ENCODE measurements around the gene MCM9.
A peak's percentile ranks its signal among the peaks of the same experiment; 100 is the strongest.

The MCM9 gene

GRCh38 chr6:118930680-118931079 lies 4.3 kb downstream of the MCM9 start:
- no peak for DNase-seq

GRCh38 chr6:118923035-118923434 lies 11.9 kb downstream of the MCM9 start:
- DNase-seq: no peak

GRCh38 chr6:118921084-118921483 lies 13.9 kb downstream of the MCM9 start:
- DNase-seq: no peak

DNA sequence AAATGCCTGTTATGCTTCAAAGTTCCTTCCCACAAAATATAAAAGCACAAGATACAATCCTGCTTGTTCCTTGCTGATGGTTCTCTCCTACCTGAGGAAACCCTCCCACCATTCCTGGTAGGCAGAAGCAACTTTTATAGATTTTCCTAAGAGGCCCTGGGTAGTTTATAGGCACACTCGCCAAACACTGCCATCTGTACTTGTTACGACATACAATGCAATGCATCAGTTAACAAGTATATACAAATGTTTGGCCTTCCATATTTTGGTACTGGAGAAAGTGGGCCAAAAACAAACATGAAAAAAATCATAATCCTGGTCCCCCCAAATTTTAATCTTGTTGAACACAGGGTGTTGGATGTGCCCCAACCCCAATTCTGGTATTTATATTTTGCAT lies 16.6 kb downstream of the MCM9 start:
- no peak for DNase-seq

DNA sequence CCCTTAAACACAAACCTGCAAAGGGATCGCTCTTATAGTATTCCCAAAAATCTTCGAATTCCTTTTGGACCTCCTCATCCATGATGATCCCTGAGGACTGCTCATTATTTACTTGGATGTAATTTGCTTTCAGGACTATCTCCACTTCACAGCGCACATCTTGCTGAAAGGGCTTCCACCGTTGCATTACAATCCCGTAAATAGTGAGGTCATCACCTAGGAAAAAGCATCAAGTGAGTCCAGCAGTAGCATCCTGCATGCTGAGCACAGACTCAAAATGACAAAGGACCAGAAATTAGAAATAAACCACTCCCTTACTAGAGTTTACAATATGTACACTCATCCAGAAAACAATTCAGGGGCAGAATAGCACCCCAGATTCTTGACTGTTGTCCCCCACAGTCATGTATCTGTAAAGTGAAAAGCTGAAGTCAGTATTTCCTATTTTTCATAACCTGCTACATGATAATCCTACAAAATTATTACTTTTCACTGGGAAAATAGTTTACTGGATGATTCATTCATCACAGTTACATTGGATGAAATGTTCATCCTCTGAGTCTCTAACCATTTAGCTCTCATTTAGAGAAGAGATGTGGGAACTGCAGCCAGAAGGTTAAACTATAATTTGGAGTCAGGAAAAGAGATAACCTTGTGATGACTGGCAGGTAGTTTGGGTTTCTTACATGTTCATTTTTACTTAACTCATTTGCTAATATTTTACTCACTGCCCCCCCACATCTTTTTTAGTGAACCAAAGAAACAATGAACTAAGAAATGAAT lies 17.2 kb downstream of the MCM9 start:
- DNase-seq: no peak

- DNase-seq: no peak
Measured at GRCh38 chr6:118914598-118914997, 20.4 kb downstream of the MCM9 start.

GRCh38 chr6:118913161-118913560 lies 21.8 kb downstream of the MCM9 start:
- no peak for DNase-seq

DNA sequence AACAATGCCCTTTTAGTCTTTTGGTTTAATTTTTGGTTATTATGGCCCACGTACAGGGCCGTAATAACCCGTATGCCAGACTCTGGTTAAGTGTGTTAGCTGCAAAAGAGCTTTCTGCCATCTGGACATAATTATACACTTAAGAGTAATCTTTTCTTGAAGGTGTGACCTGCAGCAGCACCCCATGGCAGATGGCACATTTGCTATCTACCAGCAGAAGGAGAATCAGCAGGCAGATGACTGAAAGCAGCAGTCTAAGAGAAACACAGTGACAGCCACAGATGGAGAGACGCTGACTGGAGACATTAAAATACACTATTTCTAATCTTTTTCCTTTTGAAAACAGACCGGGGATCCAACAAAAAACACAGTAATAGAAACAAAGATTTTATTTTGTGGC lies 22.3 kb downstream of the MCM9 start:
- DNase-seq: no peak

DNA sequence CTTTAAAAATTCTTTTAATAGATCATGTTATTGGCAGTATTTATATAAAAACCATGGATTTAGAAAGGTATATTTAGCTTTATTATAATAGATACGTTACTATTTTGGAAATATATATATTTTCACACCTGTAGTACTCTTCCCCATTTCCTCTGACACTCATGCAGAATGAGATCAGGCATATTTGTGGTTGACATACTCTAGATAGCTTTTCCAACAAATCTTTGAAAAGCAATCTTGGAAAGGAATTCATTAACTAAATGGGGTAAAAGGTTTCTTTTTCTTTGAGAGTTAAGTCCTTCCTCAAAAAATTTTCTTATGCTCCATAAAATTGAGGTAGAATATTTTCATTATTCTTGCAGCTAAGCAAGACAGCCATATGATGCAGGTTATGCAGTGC lies 26.5 kb downstream of the MCM9 start:
- DNase-seq: no peak

- no peak for DNase-seq
Measured at GRCh38 chr6:118905851-118906250, 29.1 kb downstream of the MCM9 start.

DNA sequence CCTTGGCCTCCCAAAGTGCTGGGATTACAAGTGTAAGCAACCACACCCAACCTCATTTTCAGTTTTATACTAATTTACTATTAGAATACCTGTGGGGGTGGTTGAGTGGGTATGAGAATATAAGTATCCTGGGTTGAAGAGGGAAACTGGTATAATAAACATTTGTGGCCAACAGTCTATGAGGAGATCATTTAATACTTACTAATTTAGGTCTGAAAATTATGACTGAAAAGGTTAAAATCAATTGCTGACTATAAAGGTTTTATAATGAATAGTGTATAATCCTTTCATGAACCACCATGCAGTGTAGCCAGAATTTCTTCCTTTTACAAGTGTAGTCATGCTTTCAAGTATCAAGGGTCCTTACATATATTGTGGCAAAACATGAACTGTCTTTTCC lies 29.9 kb downstream of the MCM9 start:
- no peak for DNase-seq

DNA sequence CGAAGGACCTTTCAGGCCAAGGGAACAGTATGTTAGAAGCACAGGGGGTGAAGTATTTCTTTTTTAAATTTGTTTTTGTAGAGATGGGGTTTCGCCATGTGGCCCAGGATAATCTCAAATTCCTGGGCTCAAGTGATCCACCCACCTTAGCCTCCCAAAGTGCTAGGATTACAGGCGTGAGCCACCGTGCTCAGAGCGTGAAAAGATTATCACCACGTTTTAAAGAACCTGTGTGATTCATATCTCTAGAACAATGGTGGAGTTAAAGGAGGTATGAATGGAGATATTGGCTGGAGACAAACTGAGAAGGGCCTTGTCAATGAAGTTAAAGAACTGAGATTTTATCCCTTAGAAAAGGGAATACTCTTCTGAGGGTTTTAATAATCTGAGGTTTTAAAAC lies 31.3 kb downstream of the MCM9 start:
- DNase-seq: no peak

DNA sequence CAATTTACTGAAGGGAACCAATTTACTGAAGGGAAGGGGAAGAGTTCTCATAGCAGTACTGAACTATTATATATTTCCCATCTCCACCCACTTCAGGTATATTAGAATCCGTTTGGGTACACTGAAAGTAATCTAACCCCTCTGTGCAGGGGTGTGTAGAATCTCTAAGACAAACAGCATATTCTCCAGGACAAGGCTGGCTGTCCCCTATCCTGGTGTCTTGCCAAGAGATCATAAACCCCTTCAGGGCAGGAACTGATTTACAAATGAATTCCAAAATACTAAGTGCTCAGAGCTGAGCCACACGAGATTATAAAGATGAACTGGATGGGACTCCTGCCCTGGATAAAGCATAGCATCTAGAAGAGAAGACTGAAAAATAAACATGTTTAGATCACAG lies 31.8 kb downstream of the MCM9 start:
- DNase-seq: no peak

DNA sequence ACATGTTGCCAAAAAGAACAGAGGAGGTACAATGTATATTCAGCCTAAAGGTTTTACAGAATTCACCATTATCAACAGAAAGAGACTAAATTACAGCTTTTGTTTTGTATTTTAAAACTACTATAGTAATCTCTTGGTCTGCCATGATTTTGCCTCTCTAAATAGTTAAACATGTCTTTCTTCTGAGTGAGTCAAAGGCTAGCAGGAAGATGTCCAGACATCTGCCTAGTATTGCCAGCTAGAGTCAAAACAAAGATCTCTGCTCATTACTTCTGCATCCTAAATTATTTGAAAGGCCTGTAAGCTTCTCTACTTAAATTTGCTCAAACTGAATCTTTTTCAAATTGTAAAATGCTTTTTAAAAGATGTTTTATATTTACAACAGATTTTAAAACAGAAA lies 32.2 kb downstream of the MCM9 start:
- DNase-seq: no peak

DNA sequence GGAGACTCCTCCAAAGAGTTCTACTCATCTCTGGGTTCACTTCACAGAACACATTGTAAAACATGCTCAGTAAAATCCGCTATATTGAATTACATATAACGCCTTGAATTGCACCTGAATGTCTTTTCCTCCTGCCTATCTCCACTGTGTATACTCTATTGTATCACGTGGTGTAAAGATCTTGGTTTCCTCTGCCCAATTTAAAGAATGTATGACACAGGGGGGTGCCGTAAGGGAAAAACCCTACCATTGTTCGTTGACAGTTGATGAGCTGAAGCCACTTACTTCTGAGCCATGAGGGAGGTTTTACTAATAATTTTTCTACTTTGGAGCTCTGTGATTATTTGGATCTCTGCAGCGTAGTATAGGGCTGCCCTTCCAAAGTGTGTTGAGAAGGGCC lies 35.0 kb downstream of the MCM9 start:
- DNase-seq: no peak

DNA sequence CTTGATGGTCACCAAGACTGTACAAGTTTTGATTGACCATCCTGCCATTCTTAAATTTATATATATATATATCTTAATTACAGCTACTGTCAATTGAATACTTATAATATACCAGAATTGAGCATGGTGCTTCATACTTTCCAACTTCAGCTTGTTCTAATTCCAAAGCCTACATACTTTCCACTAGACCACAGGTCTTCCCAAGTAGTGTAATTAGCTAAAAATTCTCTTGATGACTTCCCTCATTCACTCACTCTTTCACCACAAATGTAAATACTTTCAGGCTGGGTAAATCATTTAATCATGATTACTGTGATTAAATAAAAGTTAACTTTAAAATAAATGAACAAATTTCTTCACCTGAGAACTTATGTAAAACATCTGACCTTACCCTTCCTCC lies 37.6 kb downstream of the MCM9 start:
- no peak for DNase-seq

GRCh38 chr6:118896339-118897136 lies 38.4 kb downstream of the MCM9 start:
- peak; percentile 44 for DNase-seq

GRCh38 chr6:118895859-118896258 lies 39.1 kb downstream of the MCM9 start:
- DNase-seq: no peak

GRCh38 chr6:118895261-118895560 lies 39.7 kb downstream of the MCM9 start:
- no peak for DNase-seq

DNA sequence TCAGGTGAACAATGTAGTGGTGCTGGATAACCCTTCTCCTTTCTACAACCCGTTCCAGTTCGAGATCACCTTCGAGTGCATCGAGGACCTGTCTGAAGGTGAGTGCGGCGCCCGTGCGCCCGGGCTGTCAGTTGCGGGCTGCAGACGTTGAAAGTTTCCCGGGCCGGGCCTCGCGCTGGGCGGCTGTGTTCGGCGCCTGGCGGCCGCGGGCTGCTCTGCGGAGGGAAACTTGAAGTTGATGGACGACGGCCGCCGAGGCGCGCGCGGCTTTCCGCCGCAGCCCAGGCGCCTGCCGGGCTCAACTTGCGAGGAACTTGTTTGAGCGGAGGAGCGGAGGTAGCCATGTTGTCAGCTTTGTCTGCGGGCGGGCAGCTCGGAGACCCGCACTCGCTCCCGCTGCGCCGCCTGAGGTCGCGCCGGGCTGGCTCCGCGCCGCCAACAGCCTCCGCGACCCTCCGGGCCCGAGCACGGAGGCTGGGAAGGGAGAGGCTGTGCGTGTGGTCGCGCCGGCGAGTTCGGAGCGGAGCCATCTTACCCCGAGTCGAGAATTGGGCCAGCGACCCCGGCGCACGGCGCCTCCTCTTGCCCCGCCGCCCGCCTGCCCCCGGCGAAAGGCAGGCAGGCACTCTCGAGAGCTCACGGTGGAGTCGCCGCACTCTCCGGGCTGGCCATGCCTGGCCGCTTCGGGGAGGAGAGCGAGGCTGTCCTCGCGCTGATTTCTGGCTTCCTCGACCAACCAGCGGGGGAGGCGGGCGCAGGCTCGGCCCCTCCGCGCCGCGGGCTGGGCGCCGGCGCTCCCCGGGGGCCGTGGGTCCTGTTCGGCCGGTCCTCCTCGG lies 40.3 kb downstream of the MCM9 start:
- DNase-seq: peak; percentile 33

DNA sequence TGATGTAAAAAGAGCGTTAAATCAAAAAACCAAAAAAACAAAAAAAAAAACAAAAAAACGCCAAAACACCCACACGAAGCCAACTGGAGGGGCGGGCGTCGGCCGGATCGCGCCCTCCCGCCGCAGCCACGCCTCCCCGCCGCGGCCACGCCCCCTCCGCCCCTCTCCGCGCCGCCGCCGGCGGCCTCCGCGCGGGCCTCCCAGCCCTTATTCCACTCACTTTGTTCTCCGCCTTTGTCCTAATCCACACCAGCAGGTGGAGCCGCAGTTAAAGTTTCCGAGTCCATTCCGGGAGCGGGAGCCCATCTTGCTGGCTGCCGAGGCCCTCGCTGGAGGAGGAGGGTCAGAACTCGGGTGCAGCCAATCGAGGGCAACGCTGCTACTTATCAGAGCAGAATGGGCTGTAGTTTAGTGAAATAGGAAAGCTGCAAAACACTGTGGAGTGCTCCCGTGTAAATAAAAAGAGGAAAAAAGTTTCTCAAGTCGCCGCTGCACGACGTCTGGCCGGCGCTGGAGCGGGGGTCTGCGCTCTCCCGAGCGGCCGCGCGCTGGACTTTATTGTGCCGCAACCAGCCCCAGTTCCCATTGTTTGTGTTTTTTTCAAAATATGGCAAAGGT lies 41.0 kb downstream of the MCM9 start, which contains the start of gene ASF1A:
Gene ASF1A, plus strand, starts transcription at position 346 of the 618 bp plus-strand sequence. Its CDS starts 262 bp downstream, at position 608.
- peak; percentile 94 for DNase-seq

DNA sequence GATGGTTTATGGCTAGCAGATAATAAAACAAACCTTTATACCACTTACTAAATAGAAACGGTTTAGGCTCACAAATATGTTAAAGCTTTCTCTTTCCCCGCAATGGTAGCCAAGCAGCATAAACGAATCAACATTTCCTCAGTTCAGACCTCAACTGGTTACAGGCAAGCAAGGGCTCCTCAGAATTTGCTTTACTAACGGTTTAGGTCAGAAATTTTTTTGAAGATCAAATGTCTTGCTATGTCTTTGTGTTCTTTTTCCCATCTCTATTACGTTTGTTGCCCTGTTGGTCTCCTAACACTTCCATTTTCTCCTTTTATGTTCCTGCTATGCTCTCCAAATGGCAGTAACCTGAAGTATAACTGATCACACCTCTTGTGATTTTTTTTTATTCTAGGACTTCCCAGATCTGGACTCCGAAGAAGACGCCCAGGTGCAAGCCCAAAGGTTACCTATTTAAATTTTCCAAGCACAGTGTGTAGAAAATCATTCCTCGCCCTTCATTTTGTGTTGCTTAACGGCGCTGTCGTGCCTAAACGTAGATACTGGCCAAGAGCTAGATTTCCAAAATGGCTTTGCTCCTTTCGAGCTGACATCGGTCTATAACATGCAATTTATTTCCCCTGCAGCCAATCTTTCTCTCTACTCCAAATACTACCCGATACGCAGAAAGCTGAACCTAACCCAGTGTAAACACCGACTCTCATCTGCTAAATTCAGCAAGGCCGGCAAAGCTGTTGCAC lies 41.7 kb downstream of the MCM9 start:
- peak; percentile 63 for DNase-seq
